Measurements from ENCODE around the gene ADIG. TPM values are rescaled to one million over a fixed set of nuclear protein-coding genes. Genes with fewer than 3 reads are reported as not detected.

ADIG gene
- total and polyA plus RNA-seq, 2 of the 8 experiments (the other 6 are each of a cell fraction or from before 2014, with no cell fraction given): not detected

- Histone ChIP-seq H3K23ac (ENCODE audit: insufficient read length) (no peak overlapping the region), H3K9me3 (ENCODE audit: insufficient read depth in 2 of 2, low read depth in 1 of 2, low read length in 1 of 2) (no peaks in the 10 kb centered on the region), H3K9ac (replicated peaks in 1 of 4; ENCODE audit: extremely low read depth in 1 of 4, low read depth in 3 of 4, low read length in 3 of 4) (no peak overlapping the region), H3K4me3 (ENCODE audit: extremely low read depth in 1 of 4, insufficient read depth in 2 of 4, low read depth in 3 of 4, low read length in 4 of 4) (no peak overlapping the region), H3K4me1 (replicated peaks in 1 of 4; ENCODE audit: control insufficient read depth in 3 of 4, insufficient read depth in 4 of 4, low read length in 3 of 4) (no peaks in the 10 kb centered on the region; a peak in 2 of 7 replicates), H3K18ac (ENCODE audit: extremely low read depth, low read length) (no peak overlapping the region), H3K4ac (replicated peaks; ENCODE audit: insufficient read length, low read depth, low read length) (no peak overlapping the region), H3K23me2 (ENCODE audit: low read depth, low read length) (no peaks in the 10 kb centered on the region), H4K8ac (ENCODE audit: extremely low read depth, insufficient read depth, low read length) (no peak overlapping the region), H4K5ac (ENCODE audit: insufficient read length, low read depth, low read length) (no peak overlapping the region), H3K27me3 (replicated peaks in 1 of 4; ENCODE audit: control insufficient read depth in 3 of 4, extremely low read depth in 1 of 4, insufficient read depth in 3 of 4, low read length in 3 of 4) (no peaks in the 10 kb centered on the region; a peak in 1 of 7 replicates), H3K56ac (replicated peaks; ENCODE audit: insufficient read length, low read depth, low read length) (no peak overlapping the region), H2BK12ac (ENCODE audit: low read depth, low read length) (no peak overlapping the region), H2AK5ac (ENCODE audit: low read depth, low read length) (no peak overlapping the region), H3K14ac (ENCODE audit: insufficient read length) (no peak overlapping the region), H3K36me3 (ENCODE audit: control insufficient read depth in 2 of 4, insufficient read depth in 4 of 4, low read length in 3 of 4) (no peaks in the 10 kb centered on the region), H3K79me2 (ENCODE audit: control insufficient read depth in 1 of 2, insufficient read depth in 2 of 2, low read length in 2 of 2) (no peaks in the 10 kb centered on the region), H3K27ac (ENCODE audit: low read depth, low read length) (no peak overlapping the region), H3K4me2 (ENCODE audit: insufficient read depth in 1 of 2, low read depth in 2 of 2, low read length in 2 of 2) (no peak overlapping the region), H4K91ac (replicated peaks; ENCODE audit: insufficient read length, low read length) (peak overlapping the region; percentile 25), H2BK20ac (ENCODE audit: low read length) (no peak overlapping the region), H2BK120ac (replicated peaks; ENCODE audit: low read depth, low read length) (no peak overlapping the region), H3K79me1 (ENCODE audit: low read depth, low read length) (no peaks in the 10 kb centered on the region), H2BK5ac (ENCODE audit: low read depth, low read length) (no peak overlapping the region), H2BK15ac (ENCODE audit: low read length) (no peak overlapping the region), H2AFZ (ENCODE audit: low read length) (no peak overlapping the region), H4K20me1 (replicated peaks in 1 of 2; ENCODE audit: control insufficient read depth in 1 of 2, insufficient read depth in 2 of 2, low read length in 2 of 2) (no peaks in the 10 kb centered on the region)
- TF ChIP-seq GABPA (IDR thresholded peaks at IDR 0.05; ENCODE audit: borderline replicate concordance, insufficient read depth, low read length) (no peak), TAF7 (optimal IDR thresholded peaks at IDR 0.05; ENCODE audit: borderline replicate concordance, low read depth, low read length) (no peak), POU5F1 (IDR thresholded peaks at IDR 0.05; ENCODE audit: low read depth, low read length) (no peak), FOSL1 (IDR thresholded peaks at IDR 0.05; ENCODE audit: insufficient read depth, low read depth, low read length) (no peak), NRF1 (IDR thresholded peaks at IDR 0.05; ENCODE audit: low read depth, low read length) (no peak), TBP (IDR thresholded peaks at IDR 0.05; ENCODE audit: low read depth, low read length) (no peak), YY1 (IDR thresholded peaks at IDR 0.05; ENCODE audit: low read depth, low read length) (no peak), EGR1 (IDR thresholded peaks at IDR 0.05; ENCODE audit: borderline replicate concordance, low read depth, low read length) (no peak)
- WGBS, 2 experiments (ENCODE audit: extremely low coverage in 1 of 2, insufficient coverage in 1 of 2, insufficient read length in 1 of 2, insufficient replicate concordance in 2 of 2, low coverage in 1 of 2, low lambda C conversion rate in 2 of 2, missing lambda C conversion rate in 1 of 2): 80% methylated on average over 12 of the region's 12 CpGs; no CpG with 5 or more reads in 1 of the 2 experiments
- DNase-seq (ENCODE audit: low read depth in 1 of 2, low spot score in 2 of 2) (no peak), FAIRE-seq (no peak)
- CTCF ChIA-PET (ENCODE audit: partially characterized antibody): interaction anchor here (1.0 kb wide), 1 partner anchor 10 kb away, joined by 4 read pairs; no protein-coding TSS in a partner anchor
- POLR2A ChIA-PET (ENCODE audit: partially characterized antibody): no interaction called here
Observed at GRCh38 chr20:38607351-38607750, 26.4 kb downstream of the ADIG start.
